ENCODE data around the gene BOLA1. TPM values are rescaled to one million over a fixed set of nuclear protein-coding genes. Genes with fewer than 3 reads are reported as not detected.

BOLA1 gene
- total and polyA plus RNA-seq, 2 of the 13 experiments (the other 11 are each of a cell fraction or from before 2014, with no cell fraction given), result 3.2 to 4.2 TPM

- FAIRE-seq, result no peak
- H3K9me3 ChIP-seq (ENCODE audit: low read length), result no peaks in the 10 kb centered on the region
- ATAC-seq, result no peak
- ChIA-PET CTCF (ENCODE audit: low intra/inter-chr PET ratio, low total read pairs) (interaction anchor here (1.3 kb wide), 1 partner anchor 54 kb away, joined by 6 read pairs; no protein-coding TSS in a partner anchor), POLR2A (interaction anchor here (1.1 to 1.7 kb wide), 2 partner anchors 55 to 68 kb away, joined by 3 to 22 read pairs; partner anchors contain the start of gene OTUD7B)
- H3K9ac ChIP-seq (ENCODE audit: insufficient read depth, low read depth, low read length), result no peak overlapping the region
- peaks cover 26% of the 10 kb centered on the region for H3K4me1 ChIP-seq (ENCODE audit: insufficient read depth, low read length)
- in situ Hi-C loops (cut with HindIII; ENCODE audit: extremely low pct_ligation_motif_present, low pct_unique_long_range_greater_than_20kb) (no loop called here), intact Hi-C loops (cut with micrococcal nuclease; ENCODE audit: unreplicated experiment) (loop anchor here (1.0 kb wide), 1 partner anchor 55 kb away; no protein-coding TSS in a partner anchor)
- no peaks in the 10 kb centered on the region for H3K27me3 ChIP-seq (ENCODE audit: control insufficient read depth in 1 of 2, insufficient read depth in 2 of 2, low read length in 2 of 2)
- H3K4me3 ChIP-seq (replicated peaks in 1 of 3; ENCODE audit: insufficient read depth in 1 of 3, low read depth in 2 of 3, low read length in 3 of 3), result no peak overlapping the region
- H4K20me1 ChIP-seq (ENCODE audit: insufficient read depth, low read length), result no peaks in the 10 kb centered on the region
- no TSS peak for BruUV-seq (replicated peaks)
- H3K79me2 ChIP-seq (ENCODE audit: insufficient read depth, low read length), result no peaks in the 10 kb centered on the region
- H3K4me2 ChIP-seq (ENCODE audit: low read depth, low read length), result no peak overlapping the region
- H2AFZ ChIP-seq (ENCODE audit: low read length), result no peak overlapping the region
- no peak overlapping the region for H3K27ac ChIP-seq (ENCODE audit: extremely low read length, insufficient read depth, low read length)
- peaks cover 5 to 26% of the 10 kb centered on the region in 2 experiments; a peak in 3 of 5 replicates for H3K36me3 ChIP-seq (replicated peaks in 1 of 2; ENCODE audit: control insufficient read depth in 1 of 2, insufficient read depth in 2 of 2, low read length in 2 of 2)
- DNase-seq (ENCODE audit: low spot score), result no peak
- 78% methylated on average over 3 of the region's 3 CpGs for WGBS (ENCODE audit: low lambda C conversion rate)
- TF ChIP-seq TGIF2 (CRISPR knock-in tag; IDR thresholded peaks at IDR 0.05), result no peak
- no peak for TF ChIP-seq MED1 (CRISPR knock-in tag; IDR thresholded peaks at IDR 0.05)
- TF ChIP-seq, protein P1, sequence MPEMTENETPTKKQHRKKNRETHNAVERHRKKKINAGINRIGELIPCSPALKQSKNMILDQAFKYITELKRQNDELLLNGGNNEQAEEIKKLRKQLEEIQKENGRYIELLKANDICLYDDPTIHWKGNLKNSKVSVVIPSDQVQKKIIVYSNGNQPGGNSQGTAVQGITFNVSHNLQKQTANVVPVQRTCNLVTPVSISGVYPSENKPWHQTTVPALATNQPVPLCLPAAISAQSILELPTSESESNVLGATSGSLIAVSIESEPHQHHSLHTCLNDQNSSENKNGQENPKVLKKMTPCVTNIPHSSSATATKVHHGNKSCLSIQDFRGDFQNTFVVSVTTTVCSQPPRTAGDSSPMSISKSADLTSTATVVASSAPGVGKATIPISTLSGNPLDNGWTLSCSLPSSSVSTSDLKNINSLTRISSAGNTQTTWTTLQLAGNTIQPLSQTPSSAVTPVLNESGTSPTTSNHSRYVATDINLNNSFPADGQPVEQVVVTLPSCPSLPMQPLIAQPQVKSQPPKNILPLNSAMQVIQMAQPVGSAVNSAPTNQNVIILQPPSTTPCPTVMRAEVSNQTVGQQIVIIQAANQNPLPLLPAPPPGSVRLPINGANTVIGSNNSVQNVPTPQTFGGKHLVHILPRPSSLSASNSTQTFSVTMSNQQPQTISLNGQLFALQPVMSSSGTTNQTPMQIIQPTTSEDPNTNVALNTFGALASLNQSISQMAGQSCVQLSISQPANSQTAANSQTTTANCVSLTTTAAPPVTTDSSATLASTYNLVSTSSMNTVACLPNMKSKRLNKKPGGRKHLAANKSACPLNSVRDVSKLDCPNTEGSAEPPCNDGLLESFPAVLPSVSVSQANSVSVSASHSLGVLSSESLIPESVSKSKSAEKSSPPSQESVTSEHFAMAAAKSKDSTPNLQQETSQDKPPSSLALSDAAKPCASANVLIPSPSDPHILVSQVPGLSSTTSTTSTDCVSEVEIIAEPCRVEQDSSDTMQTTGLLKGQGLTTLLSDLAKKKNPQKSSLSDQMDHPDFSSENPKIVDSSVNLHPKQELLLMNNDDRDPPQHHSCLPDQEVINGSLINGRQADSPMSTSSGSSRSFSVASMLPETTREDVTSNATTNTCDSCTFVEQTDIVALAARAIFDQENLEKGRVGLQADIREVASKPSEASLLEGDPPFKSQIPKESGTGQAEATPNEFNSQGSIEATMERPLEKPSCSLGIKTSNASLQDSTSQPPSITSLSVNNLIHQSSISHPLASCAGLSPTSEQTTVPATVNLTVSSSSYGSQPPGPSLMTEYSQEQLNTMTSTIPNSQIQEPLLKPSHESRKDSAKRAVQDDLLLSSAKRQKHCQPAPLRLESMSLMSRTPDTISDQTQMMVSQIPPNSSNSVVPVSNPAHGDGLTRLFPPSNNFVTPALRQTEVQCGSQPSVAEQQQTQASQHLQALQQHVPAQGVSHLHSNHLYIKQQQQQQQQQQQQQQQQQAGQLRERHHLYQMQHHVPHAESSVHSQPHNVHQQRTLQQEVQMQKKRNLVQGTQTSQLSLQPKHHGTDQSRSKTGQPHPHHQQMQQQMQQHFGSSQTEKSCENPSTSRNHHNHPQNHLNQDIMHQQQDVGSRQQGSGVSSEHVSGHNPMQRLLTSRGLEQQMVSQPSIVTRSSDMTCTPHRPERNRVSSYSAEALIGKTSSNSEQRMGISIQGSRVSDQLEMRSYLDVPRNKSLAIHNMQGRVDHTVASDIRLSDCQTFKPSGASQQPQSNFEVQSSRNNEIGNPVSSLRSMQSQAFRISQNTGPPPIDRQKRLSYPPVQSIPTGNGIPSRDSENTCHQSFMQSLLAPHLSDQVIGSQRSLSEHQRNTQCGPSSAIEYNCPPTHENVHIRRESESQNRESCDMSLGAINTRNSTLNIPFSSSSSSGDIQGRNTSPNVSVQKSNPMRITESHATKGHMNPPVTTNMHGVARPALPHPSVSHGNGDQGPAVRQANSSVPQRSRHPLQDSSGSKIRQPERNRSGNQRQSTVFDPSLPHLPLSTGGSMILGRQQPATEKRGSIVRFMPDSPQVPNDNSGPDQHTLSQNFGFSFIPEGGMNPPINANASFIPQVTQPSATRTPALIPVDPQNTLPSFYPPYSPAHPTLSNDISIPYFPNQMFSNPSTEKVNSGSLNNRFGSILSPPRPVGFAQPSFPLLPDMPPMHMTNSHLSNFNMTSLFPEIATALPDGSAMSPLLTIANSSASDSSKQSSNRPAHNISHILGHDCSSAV (CRISPR knock-in tag; IDR thresholded peaks at IDR 0.05; ENCODE audit: borderline replicate concordance), result no peak
- no peak for TF ChIP-seq NR2F1 (CRISPR knock-in tag; IDR thresholded peaks at IDR 0.05)
- no peak for TF ChIP-seq MAZ (IDR thresholded peaks at IDR 0.05; ENCODE audit: borderline replicate concordance, low read depth, low read length)
- no peak for TF ChIP-seq MAZ (CRISPR knock-in tag; IDR thresholded peaks at IDR 0.05; ENCODE audit: low read depth)
- no peak for TF ChIP-seq ZNF614 (CRISPR knock-in tag; IDR thresholded peaks at IDR 0.05; ENCODE audit: borderline replicate concordance)
- no peak for TF ChIP-seq ZNF569 (CRISPR knock-in tag; IDR thresholded peaks at IDR 0.05; ENCODE audit: borderline replicate concordance)
- TF ChIP-seq ZNF747 (CRISPR knock-in tag; IDR thresholded peaks at IDR 0.05; ENCODE audit: borderline replicate concordance), result no peak
Observed at GRCh38 chr1:149942885-149943284, 43.5 kb downstream of the BOLA1 start.

Data from HepG2 (cell line).